GM12878 (cell line): ENCODE results near the gene VEZF1.

Experiments used
- BRCA1 ChIP-seq: IDR thresholded peaks from 2 replicates; pipeline ENCODE4 v1.6.1; 2011; ENCODE audit warnings: low read depth, low read length, improper control_type of control experiment
- EP300 ChIP-seq, 2 experiments: fragments of 150-350 bp in 1 of 2; IDR thresholded peaks; 2 replicates each; pipeline ENCODE4 v1.6.1; 2011 to 2012; ENCODE audit warnings: low read depth in 2 of 2, low read length in 2 of 2, borderline replicate concordance in 1 of 2, improper control_type of control experiment in 1 of 2, inconsistent platforms in 1 of 2; ENCODE audit not compliant: control insufficient read depth in 1 of 2
- MYC ChIP-seq: IDR thresholded peaks from 2 replicates; pipeline ENCODE4 v1.6.1; 2011; ENCODE audit warnings: mild to moderate bottlenecking, low read length, moderate library complexity, inconsistent platforms; ENCODE audit not compliant: insufficient read depth, insufficient replicate concordance, insufficient read length, severe bottlenecking
- SUZ12 ChIP-seq: fragments of 200-600 bp; sonication (generic); IDR thresholded peaks from one replicate; pipeline ENCODE4 v1.6.1; 2018; ENCODE audit warnings: antibody characterized with exemption, mild to moderate bottlenecking; ENCODE audit not compliant: unreplicated experiment

DNA sequence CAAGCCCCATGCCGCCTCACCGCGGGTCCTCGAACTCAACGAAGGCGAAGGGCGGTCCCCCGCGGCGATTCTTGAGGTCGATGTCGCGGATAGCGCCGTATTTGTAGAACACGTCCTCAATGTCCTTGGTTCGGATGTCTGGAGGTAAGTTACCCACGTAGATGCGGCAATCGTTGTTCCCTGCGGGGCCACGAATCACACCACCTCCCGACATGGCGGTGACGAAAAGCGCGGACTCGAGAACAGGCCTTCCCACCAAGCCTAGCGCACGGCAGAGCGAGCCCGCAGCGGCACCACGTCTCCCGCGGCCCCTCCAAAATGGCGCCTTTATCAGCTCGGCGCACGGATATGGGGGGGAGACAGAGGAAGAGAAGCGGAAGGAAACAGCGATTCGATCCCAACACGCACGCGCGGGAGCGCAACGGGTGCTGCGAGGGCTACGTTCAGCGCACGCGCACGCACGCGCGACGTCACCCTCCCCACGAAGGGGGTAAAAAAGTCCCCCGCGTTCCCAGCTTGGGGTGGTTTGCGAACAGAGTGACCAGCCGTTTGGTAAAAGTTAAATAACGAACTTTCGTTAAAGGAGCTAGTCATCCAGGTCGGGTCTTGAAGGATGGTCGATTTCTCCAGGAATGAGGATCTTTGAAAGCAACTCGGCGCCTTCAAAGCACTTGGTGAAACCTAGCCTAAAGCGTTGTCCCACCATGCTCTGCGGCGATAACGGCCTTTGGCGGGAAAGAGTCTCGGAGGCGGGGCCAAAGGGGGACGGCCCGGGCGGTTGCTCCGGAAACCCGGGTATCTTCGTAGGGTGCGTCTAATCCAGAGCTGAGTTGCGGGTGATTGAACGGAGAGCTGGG is 19.1 kb upstream of the VEZF1 start, which contains the start of gene SRSF1:
- peak in 1 of 2 experiments; percentile 62; a peak in 2 of 4 replicates for TF ChIP-seq EP300 (IDR thresholded peaks at IDR 0.05; ENCODE audit: borderline replicate concordance in 1 of 2, control insufficient read depth in 1 of 2, low read depth in 2 of 2, low read length in 2 of 2)
- TF ChIP-seq MYC, result peak; percentile 20
- no peak for TF ChIP-seq BRCA1
- no peak for TF ChIP-seq SUZ12
